NCI-H1048 (cell line): ENCODE measurements around the gene BOD1L1.

Experiments
- DNase-seq: peaks from one replicate; lab custom pipeline; 2025; lab: John Stamatoyannopoulos, UW

The BOD1L1 gene

DNA sequence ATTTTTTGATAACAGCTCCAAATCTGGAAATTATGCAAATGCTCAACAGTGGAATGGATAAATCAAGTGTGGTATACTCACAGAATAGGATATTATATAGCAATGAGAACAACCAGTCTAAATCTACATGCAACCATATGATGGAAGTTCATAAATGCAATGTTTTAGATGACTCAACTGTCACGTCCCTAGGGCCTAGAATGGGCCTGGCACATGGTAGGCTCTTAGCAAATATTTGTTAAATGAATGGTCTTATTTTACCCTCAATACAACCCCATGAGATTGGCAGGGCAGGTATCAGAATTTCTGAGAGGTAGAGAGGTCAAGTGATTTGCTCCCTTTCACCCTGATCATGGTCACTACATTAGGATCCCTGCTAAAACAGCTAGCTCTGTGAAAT is 68.6 kb downstream of the BOD1L1 start:
- no peak for DNase-seq

- DNase-seq = no peak
These were observed 72.2 kb downstream of the BOD1L1 start for GRCh38 chr4:13555325-13555724.

DNA sequence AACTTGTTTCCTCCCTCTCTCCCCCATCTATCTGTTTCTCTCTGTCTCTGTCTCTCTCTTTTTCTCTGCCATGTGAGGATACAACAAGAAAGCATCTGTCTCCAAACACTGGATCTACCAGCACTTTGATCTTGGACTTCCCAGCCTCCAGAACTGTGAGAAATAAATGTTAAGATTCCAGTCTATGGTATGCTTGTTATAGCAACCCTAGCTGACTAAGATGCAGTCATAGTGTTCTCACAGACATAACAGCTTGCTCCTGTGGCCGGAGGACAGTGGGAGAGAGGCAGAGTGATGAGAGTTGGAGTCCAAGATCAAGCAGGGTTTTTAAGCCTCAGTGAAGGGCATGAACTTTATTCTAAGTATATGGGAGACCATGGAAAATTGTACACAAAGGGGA is 74.4 kb downstream of the BOD1L1 start:
- no peak for DNase-seq

- DNase-seq = peak; percentile 58
These were observed 78.5 kb downstream of the BOD1L1 start for GRCh38 chr4:13548984-13549546.

GRCh38 chr4:13548059-13548983 is 79.2 kb downstream of the BOD1L1 start:
- no peak for DNase-seq

- no peak for DNase-seq
These were observed 80.0 kb downstream of the BOD1L1 start for GRCh38 chr4:13547485-13548041.

DNA sequence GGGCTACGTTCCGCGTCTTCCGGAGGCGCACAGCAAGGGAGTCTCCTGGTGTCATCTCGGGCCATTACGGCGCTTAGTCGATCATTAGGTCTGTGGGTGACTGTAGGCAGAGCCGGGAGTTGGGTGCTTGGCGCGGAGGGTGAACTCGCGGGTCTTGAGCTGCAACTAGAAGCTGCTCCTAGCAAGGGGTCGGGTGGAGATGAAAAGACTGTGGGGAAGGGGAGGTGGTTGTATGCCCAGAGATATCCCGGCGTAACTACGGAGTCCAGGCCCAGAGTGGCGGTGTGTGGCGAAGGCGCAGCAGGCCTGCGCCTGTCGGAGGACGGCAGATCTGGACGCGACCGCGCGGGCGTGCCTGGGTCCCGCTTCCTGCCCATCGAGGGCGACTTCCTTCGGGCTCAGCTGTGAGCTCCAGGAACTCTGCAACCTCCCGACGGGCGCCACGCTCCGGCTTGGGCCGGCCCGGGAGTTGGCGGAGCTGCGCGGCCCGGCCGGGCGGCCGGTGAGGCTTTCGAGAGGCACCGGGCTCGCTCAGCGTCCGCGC is 80.5 kb downstream of the BOD1L1 start:
- no peak for DNase-seq

- DNase-seq = no peak
These were observed 81.2 kb downstream of the BOD1L1 start for GRCh38 chr4:13546142-13546940.

GRCh38 chr4:13545394-13545808 is 82.1 kb downstream of the BOD1L1 start:
- no peak for DNase-seq

DNA sequence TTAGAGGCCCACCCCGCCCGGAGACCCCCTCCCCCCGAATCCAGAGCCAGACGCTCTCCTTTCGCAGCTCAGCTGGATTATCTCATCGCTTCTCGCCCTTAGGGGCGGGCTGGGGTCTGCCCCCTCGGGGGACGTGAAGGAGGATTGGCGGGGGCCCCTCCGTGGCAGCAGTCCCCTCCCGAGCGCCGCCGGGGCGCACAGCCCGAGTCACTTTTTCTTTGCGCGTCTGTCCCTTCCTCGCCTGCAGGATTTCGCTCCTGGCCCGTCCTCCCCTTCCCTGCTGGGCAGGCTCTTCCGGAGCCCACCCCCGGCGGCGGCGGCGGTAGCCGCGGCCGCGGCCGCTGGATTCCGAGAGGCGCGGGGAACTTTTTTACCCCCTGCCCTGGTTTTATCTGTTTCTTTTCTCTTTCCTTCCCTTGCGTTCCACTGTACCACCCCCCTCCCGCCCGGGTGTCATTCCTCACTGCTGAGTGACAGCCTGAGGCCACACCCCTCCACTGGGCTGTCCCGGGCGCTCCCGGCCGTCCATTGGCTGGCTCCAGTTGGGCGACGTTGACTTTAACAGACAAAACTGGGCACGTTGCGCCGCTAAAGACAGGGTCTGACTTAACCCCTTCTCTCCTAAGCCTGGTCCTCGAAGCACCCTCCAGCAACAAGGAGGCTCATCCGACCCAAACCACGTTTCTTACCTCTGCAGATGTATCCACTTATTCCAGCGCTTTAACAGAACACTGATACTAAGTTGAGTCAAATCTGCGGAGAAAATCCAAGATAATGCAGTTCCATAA is 82.7 kb downstream of the BOD1L1 start:
- DNase-seq = peak; percentile 54

GRCh38 chr4:13543839-13544605 is 83.5 kb downstream of the BOD1L1 start, which contains the start of gene NKX3-2:
Gene NKX3-2, minus strand, starts transcription at chr4:13544508. Its CDS starts 94 bp downstream, at chr4:13544414.
- no peak for DNase-seq

DNA sequence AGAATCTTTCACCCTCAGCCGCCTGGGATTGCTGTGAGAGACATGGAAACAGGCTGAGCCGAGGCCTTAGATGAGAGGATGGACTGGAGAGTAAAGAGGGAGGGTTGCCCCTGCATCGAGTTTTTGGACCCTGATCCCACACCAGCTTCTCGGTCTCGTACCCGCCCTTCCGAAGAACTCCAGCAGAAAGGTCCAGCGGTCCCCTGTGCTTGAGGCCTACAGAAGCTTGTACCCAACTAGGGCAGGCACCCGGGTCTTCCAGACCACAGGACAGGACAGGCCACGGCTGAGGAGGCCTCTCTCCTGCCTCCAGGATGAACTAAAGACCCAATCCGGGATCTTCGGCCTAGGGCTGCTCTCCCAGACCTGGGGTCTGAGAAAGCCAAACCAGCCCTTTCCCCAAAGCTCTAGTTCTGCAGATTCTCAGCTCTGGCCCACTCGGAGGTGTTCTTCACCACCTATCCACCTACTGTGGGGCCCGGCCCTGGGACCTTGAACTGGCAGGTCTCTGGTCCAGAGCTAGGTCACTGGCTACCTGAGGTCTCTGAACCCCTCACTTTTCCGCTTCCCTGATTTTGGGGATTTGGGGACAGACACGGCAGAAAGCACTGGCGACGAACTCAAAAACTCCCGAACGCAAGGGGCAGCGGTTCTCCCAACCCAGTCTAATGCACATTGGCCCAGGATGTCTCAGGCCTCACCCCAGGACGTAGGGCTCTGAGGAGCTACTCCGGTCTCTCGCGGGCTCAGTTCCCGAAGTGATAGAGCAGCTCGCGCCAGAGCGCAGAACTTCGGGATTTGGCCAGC is 84.3 kb downstream of the BOD1L1 start:
- DNase-seq = no peak

GRCh38 chr4:13542577-13543031 is 84.9 kb downstream of the BOD1L1 start:
- no peak for DNase-seq

DNA sequence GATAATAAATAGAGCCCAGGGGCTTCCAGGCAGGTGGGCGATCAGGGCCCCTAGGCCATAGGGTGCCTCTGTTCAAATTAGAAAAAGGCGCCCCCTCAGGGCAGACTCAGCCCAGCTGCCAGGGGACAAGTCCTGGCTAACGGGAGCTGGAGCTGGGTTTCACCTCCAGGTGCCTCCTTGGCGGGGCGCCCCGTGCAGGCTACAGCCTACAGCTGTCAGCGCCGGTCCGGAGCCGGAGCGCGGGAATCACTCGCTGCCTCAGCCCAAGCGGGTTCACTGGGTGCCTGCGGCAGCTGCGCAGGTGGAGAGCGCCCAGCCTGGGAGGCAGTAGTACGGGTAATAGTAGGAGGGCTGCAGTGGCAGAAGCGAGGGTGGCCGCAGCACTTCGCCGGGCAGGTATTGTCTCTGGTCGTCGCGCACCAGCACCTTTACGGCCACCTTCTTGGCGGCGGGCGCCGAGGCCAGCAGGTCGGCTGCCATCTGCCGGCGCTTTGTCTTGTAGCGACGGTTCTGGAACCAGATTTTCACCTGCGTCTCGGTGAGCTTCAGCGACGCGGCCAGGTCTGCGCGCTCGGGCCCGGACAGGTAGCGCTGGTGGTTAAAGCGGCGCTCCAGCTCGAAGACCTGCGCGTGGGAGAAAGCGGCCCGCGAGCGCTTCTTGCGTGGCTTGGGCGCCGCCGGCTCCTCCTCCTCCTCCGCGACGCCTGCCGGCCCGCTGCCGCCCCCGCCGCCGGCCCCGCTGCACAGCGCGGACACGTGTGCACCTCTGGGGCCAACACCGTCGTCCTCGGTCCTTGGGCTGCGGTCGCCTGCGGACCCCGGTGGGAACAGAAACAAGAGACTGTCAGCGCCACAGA is 85.6 kb downstream of the BOD1L1 start:
- no peak for DNase-seq

DNA sequence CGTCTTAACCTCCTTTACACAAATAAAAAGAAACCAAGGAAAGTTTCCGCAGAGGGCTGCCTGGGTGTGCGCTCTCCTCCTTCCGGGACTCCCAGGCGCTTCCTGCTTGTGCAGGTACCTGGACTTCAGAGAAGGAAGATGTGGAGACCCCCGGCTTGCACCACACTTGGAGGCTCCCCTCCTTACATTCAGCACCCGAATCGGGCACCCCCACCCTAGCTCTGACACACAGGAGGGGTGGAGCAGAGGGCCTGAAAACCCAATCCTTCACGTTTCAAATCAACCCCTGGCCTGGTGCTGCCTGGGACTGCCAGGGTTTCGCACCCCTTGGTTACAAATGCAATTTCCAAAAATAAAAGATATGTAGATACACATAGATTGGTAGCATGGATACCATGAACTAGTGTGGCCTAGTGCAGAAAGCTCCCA is 86.3 kb downstream of the BOD1L1 start:
- no peak for DNase-seq

- DNase-seq = no peak
These were observed 86.9 kb downstream of the BOD1L1 start for GRCh38 chr4:13540446-13541175.

GRCh38 chr4:13539619-13540445 is 87.7 kb downstream of the BOD1L1 start:
- DNase-seq = no peak
